Measurements from ENCODE around the gene FAM237B.
"Not testable (repeated sequence)": the region's sequence is repeated elsewhere in the genome, so short reads cannot be mapped to it uniquely, and the experiment has no call there.

The FAM237B gene

GRCh38 chr7:90320801-90321494, at the start of gene FAM237B:
FAM237B (minus strand) TSS chr7:90321304; CDS start chr7:90319748, 1,556 bp downstream.
- H3K9me3 Mint-ChIP-seq, result no peaks in the 10 kb centered on the region
- peaks cover 51% of the 10 kb centered on the region for H3K27me3 Mint-ChIP-seq
- no peak for ATAC-seq
- no peak within 1 kb of the TSS for H3K4me3 Mint-ChIP-seq
- H3K36me3 Mint-ChIP-seq, result no peaks in the 10 kb centered on the region
- H3K27ac Mint-ChIP-seq, result no peak within 1 kb of the TSS
- no peaks in the 10 kb centered on the region for H3K4me1 Mint-ChIP-seq

- no peak overlapping the region for H3K27ac Mint-ChIP-seq
- H3K9me3 Mint-ChIP-seq, result peaks cover 7% of the 10 kb centered on the region
- no peaks in the 10 kb centered on the region for H3K27me3 Mint-ChIP-seq
- H3K36me3 Mint-ChIP-seq, result peaks cover 55% of the 10 kb centered on the region
- no peak for ATAC-seq
- H3K4me1 Mint-ChIP-seq, result peaks cover 26% of the 10 kb centered on the region
- H3K4me3 Mint-ChIP-seq, result no peak overlapping the region
Observed at GRCh38 chr7:90351987-90352386, 30.9 kb upstream of the FAM237B start.

GRCh38 chr7:90350032-90350431, 28.9 kb upstream of the FAM237B start:
- not testable (repeated sequence) for H3K27ac Mint-ChIP-seq, H3K27me3 Mint-ChIP-seq, H3K9me3 Mint-ChIP-seq, H3K4me3 Mint-ChIP-seq, ATAC-seq
- H3K4me1 Mint-ChIP-seq, result peaks cover 34% of the 10 kb centered on the region
- peaks cover 40% of the 10 kb centered on the region for H3K36me3 Mint-ChIP-seq

GRCh38 chr7:90349305-90349704, 28.2 kb upstream of the FAM237B start:
- ATAC-seq, result no peak
- peaks cover 40% of the 10 kb centered on the region for H3K36me3 Mint-ChIP-seq
- peaks cover 34% of the 10 kb centered on the region for H3K4me1 Mint-ChIP-seq
- no peak overlapping the region for H3K4me3 Mint-ChIP-seq
- H3K9me3 Mint-ChIP-seq, result peaks cover 5% of the 10 kb centered on the region
- H3K27me3 Mint-ChIP-seq, result no peaks in the 10 kb centered on the region
- no peak overlapping the region for H3K27ac Mint-ChIP-seq

- Mint-ChIP-seq H3K36me3 (peaks cover 33% of the 10 kb centered on the region), H3K27me3 (no peaks in the 10 kb centered on the region), H3K4me1 (peaks cover 34% of the 10 kb centered on the region), H3K27ac (peak overlapping the region; percentile 99), H3K9me3 (peaks cover 5% of the 10 kb centered on the region), H3K4me3 (peak overlapping the region; percentile 92)
- ATAC-seq, result no peak
Observed at GRCh38 chr7:90347759-90348158, 26.7 kb upstream of the FAM237B start.

GRCh38 chr7:90346336-90347125, 25.4 kb upstream of the FAM237B start, which contains the start of gene GTPBP10:
GTPBP10 (plus strand) TSS chr7:90346716; CDS start chr7:90346742, 26 bp downstream.
- Mint-ChIP-seq H3K27me3 (no peaks in the 10 kb centered on the region), H3K4me1 (peaks cover 22% of the 10 kb centered on the region)

GRCh38 chr7:90345595-90346335, 24.7 kb upstream of the FAM237B start:
- H3K27ac Mint-ChIP-seq, result peak overlapping the region; percentile 99
- H3K4me3 Mint-ChIP-seq, result peak overlapping the region; percentile 92
- peaks cover 19% of the 10 kb centered on the region for H3K36me3 Mint-ChIP-seq
- H3K4me1 Mint-ChIP-seq, result peaks cover 21% of the 10 kb centered on the region
- peak; percentile 2 for ATAC-seq
- H3K9me3 Mint-ChIP-seq, result peaks cover 5% of the 10 kb centered on the region
- no peaks in the 10 kb centered on the region for H3K27me3 Mint-ChIP-seq

More at GRCh38 chr7:90346336-90347125, 25.4 kb upstream of the FAM237B start, which contains the start of gene GTPBP10:
- Mint-ChIP-seq H3K4me3 (peak within 1 kb of the TSS; percentile 92), H3K9me3 (peaks cover 5% of the 10 kb centered on the region), H3K36me3 (peaks cover 22% of the 10 kb centered on the region), H3K27ac (peak within 1 kb of the TSS; percentile 99)
- peak; percentile 96 for ATAC-seq

GRCh38 chr7:90345016-90345415, 23.9 kb upstream of the FAM237B start:
- Mint-ChIP-seq H3K4me1 (peaks cover 18% of the 10 kb centered on the region), H3K27me3 (no peaks in the 10 kb centered on the region), H3K9me3 (peaks cover 4% of the 10 kb centered on the region), H3K36me3 (peaks cover 12% of the 10 kb centered on the region), H3K27ac (peak overlapping the region; percentile 99), H3K4me3 (peak overlapping the region; percentile 92)
- ATAC-seq, result no peak

- H3K27me3 Mint-ChIP-seq, result no peaks in the 10 kb centered on the region
- peaks cover 3% of the 10 kb centered on the region for H3K9me3 Mint-ChIP-seq
- H3K4me3 Mint-ChIP-seq, result no peak overlapping the region
- H3K27ac Mint-ChIP-seq, result no peak overlapping the region
- no peak for ATAC-seq
- no peaks in the 10 kb centered on the region for H3K36me3 Mint-ChIP-seq
- no peaks in the 10 kb centered on the region for H3K4me1 Mint-ChIP-seq
Observed at GRCh38 chr7:90337106-90337505, 16.0 kb upstream of the FAM237B start.

GRCh38 chr7:90334926-90335325, 13.8 kb upstream of the FAM237B start:
- not testable (repeated sequence) for H3K27ac Mint-ChIP-seq, H3K4me1 Mint-ChIP-seq, H3K9me3 Mint-ChIP-seq, H3K27me3 Mint-ChIP-seq, H3K4me3 Mint-ChIP-seq, H3K36me3 Mint-ChIP-seq, ATAC-seq

GRCh38 chr7:90334193-90334843, 13.2 kb upstream of the FAM237B start:
- no peak overlapping the region for H3K27ac Mint-ChIP-seq
- H3K36me3 Mint-ChIP-seq, result no peaks in the 10 kb centered on the region
- H3K4me1 Mint-ChIP-seq, result no peaks in the 10 kb centered on the region
- no peak overlapping the region for H3K4me3 Mint-ChIP-seq
- H3K9me3 Mint-ChIP-seq, result peaks cover 3% of the 10 kb centered on the region
- no peak for ATAC-seq
- no peaks in the 10 kb centered on the region for H3K27me3 Mint-ChIP-seq

GRCh38 chr7:90326500-90326899, 5.4 kb upstream of the FAM237B start:
- no peaks in the 10 kb centered on the region for H3K9me3 Mint-ChIP-seq
- no peak overlapping the region for H3K4me3 Mint-ChIP-seq
- H3K27me3 Mint-ChIP-seq, result peaks cover 22% of the 10 kb centered on the region
- H3K36me3 Mint-ChIP-seq, result no peaks in the 10 kb centered on the region
- no peaks in the 10 kb centered on the region for H3K4me1 Mint-ChIP-seq
- no peak for ATAC-seq
- no peak overlapping the region for H3K27ac Mint-ChIP-seq

GRCh38 chr7:90322837-90323236, 1.7 kb upstream of the FAM237B start:
- peaks cover 49% of the 10 kb centered on the region for H3K27me3 Mint-ChIP-seq
- H3K36me3 Mint-ChIP-seq, result no peaks in the 10 kb centered on the region

GRCh38 chr7:90320418-90320800, 695 bp downstream of the FAM237B start:
- Mint-ChIP-seq H3K4me1 (no peaks in the 10 kb centered on the region), H3K36me3 (no peaks in the 10 kb centered on the region), H3K27ac (no peak overlapping the region), H3K4me3 (no peak overlapping the region), H3K27me3 (peaks cover 53% of the 10 kb centered on the region), H3K9me3 (no peaks in the 10 kb centered on the region)
- ATAC-seq, result no peak

More at GRCh38 chr7:90322837-90323236, 1.7 kb upstream of the FAM237B start:
- Mint-ChIP-seq H3K27ac (no peak overlapping the region), H3K9me3 (no peaks in the 10 kb centered on the region), H3K4me3 (no peak overlapping the region), H3K4me1 (no peaks in the 10 kb centered on the region)
- no peak for ATAC-seq

GRCh38 chr7:90320014-90320413, 1.1 kb downstream of the FAM237B start:
- Mint-ChIP-seq H3K4me1 (no peaks in the 10 kb centered on the region), H3K27me3 (peaks cover 57% of the 10 kb centered on the region), H3K9me3 (no peaks in the 10 kb centered on the region), H3K27ac (no peak overlapping the region), H3K4me3 (no peak overlapping the region), H3K36me3 (no peaks in the 10 kb centered on the region)
- ATAC-seq, result no peak
